HG02981 (cell line): ENCODE results near the gene PCDH15.

ENCODE experiments used
- ATAC-seq: cut with Tn5 transposase; IDR thresholded peaks from one replicate; pipeline ENCODE4 v1.9.1; 2021; ENCODE audit warnings: mild to moderate bottlenecking, moderate library complexity; ENCODE audit not compliant: unreplicated experiment

The PCDH15 gene

GRCh38 chr10:54137396-54137795 is 663.6 kb downstream of the PCDH15 start:
- no peak for ATAC-seq

GRCh38 chr10:54133203-54133602 is 667.8 kb downstream of the PCDH15 start:
- ATAC-seq, result no peak

- no peak for ATAC-seq
These were observed 669.2 kb downstream of the PCDH15 start for GRCh38 chr10:54131833-54132232.

- no peak for ATAC-seq
These were observed 670.6 kb downstream of the PCDH15 start for GRCh38 chr10:54130394-54130793.

GRCh38 chr10:54125098-54125747 is 675.8 kb downstream of the PCDH15 start:
- no peak for ATAC-seq

GRCh38 chr10:54124209-54124885 is 676.7 kb downstream of the PCDH15 start:
- ATAC-seq, result no peak

GRCh38 chr10:54120806-54121205 is 680.2 kb downstream of the PCDH15 start:
- ATAC-seq, result no peak

GRCh38 chr10:54108961-54109360 is 692.1 kb downstream of the PCDH15 start:
- ATAC-seq, result no peak

- ATAC-seq, result no peak
These were observed 704.1 kb downstream of the PCDH15 start for GRCh38 chr10:54096892-54097291.

- ATAC-seq, result no peak
These were observed 706.7 kb downstream of the PCDH15 start for GRCh38 chr10:54094321-54094720.

- ATAC-seq, result no peak
These were observed 709.8 kb downstream of the PCDH15 start for GRCh38 chr10:54091237-54091636.

GRCh38 chr10:54081950-54082349 is 719.1 kb downstream of the PCDH15 start:
- no peak for ATAC-seq

GRCh38 chr10:54067361-54067760 is 733.7 kb downstream of the PCDH15 start:
- ATAC-seq, result no peak

- ATAC-seq, result no peak
These were observed 734.4 kb downstream of the PCDH15 start for GRCh38 chr10:54066646-54067045.

- no peak for ATAC-seq
These were observed 735.9 kb downstream of the PCDH15 start for GRCh38 chr10:54065106-54065505.

- ATAC-seq, result no peak
These were observed 736.8 kb downstream of the PCDH15 start for GRCh38 chr10:54064215-54064614.

- ATAC-seq, result no peak
These were observed 737.5 kb downstream of the PCDH15 start for GRCh38 chr10:54063514-54063913.

GRCh38 chr10:54060572-54060971 is 740.5 kb downstream of the PCDH15 start:
- ATAC-seq, result no peak

- ATAC-seq, result no peak
These were observed 743.7 kb downstream of the PCDH15 start for GRCh38 chr10:54057357-54057756.

- ATAC-seq, result no peak
These were observed 774.7 kb downstream of the PCDH15 start for GRCh38 chr10:54026340-54026739.

- no peak for ATAC-seq
These were observed 789.9 kb downstream of the PCDH15 start for GRCh38 chr10:54011117-54011516.

GRCh38 chr10:54010337-54010933 is 790.6 kb downstream of the PCDH15 start:
- no peak for ATAC-seq
